KG1 (cell line): ENCODE measurements around the gene VEGFA.
A peak's percentile ranks its signal among the peaks of the same experiment; 100 is the strongest.

Experiments used
- DNase-seq: peaks from one replicate; lab custom pipeline; 2025; lab: John Stamatoyannopoulos, UW

VEGFA gene

GRCh38 chr6:43785220-43785752, 15.3 kb downstream of the VEGFA start:
- DNase-seq: no peak

GRCh38 chr6:43785904-43786303, 15.9 kb downstream of the VEGFA start:
- DNase-seq: no peak

GRCh38 chr6:43786664-43787329, 16.8 kb downstream of the VEGFA start:
- DNase-seq: no peak

- DNase-seq: no peak
Observed at GRCh38 chr6:43788301-43788700, 18.3 kb downstream of the VEGFA start.

GRCh38 chr6:43789447-43789846, 19.4 kb downstream of the VEGFA start:
- no peak for DNase-seq

GRCh38 chr6:43790031-43790430, 20.0 kb downstream of the VEGFA start:
- DNase-seq: no peak

- no peak for DNase-seq
Observed at GRCh38 chr6:43791745-43792422, 21.9 kb downstream of the VEGFA start.

GRCh38 chr6:43793154-43793874, 23.3 kb downstream of the VEGFA start:
- DNase-seq: no peak

GRCh38 chr6:43793875-43794242, 23.8 kb downstream of the VEGFA start:
- DNase-seq: no peak

GRCh38 chr6:43795421-43795820, 25.4 kb downstream of the VEGFA start:
- no peak for DNase-seq

GRCh38 chr6:43796168-43796567, 26.2 kb downstream of the VEGFA start:
- no peak for DNase-seq

GRCh38 chr6:43796903-43797890, 27.2 kb downstream of the VEGFA start:
- no peak for DNase-seq

GRCh38 chr6:43797919-43798318, 27.9 kb downstream of the VEGFA start:
- no peak for DNase-seq

GRCh38 chr6:43798688-43799444, 28.9 kb downstream of the VEGFA start:
- DNase-seq: peak; percentile 67

- peak; percentile 79 for DNase-seq
Observed at GRCh38 chr6:43799551-43800297, 29.7 kb downstream of the VEGFA start.

GRCh38 chr6:43800298-43800623, 30.2 kb downstream of the VEGFA start:
- no peak for DNase-seq

- DNase-seq: no peak
Observed at GRCh38 chr6:43800746-43801494, 30.9 kb downstream of the VEGFA start.

- DNase-seq: no peak
Observed at GRCh38 chr6:43801495-43802181, 31.6 kb downstream of the VEGFA start.
